PC-9 (cell line): ENCODE measurements around the gene KCNK2.

Experiments used
- EZH2 ChIP-seq: fragments of 200-600 bp; sonication (generic); IDR thresholded peaks from 2 replicates; pipeline ENCODE4 v1.8.0; 2017; ENCODE audit warnings: antibody characterized with exemption, low read depth
- TF ChIP-seq, protein P1 (sequence below): fragments of 200-600 bp; sonication (generic); conservative IDR thresholded peaks from 2 replicates; pipeline ENCODE4 v1.6.1; 2017; ENCODE audit warnings: mixed run types, antibody characterized with exemption, mild to moderate bottlenecking, moderate library complexity

DNA sequence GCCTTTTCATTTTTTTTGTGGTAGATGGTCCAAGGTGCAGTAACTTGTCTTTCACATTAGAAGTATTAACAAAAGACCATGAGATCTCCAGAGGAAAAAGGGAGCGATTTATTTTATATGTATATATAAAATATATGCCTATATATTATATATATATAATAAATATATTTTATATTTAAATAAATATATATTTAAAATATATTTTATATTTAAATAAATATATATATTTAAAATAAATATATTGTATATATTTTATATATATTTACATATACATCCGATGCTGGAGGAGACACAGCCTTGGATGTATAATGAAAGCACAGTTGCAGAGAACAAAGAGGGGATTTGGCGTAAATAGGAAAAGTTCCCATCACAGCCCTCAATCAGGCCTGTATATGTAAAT lies 182.1 kb downstream of the KCNK2 start:
- TF ChIP-seq, protein P1, sequence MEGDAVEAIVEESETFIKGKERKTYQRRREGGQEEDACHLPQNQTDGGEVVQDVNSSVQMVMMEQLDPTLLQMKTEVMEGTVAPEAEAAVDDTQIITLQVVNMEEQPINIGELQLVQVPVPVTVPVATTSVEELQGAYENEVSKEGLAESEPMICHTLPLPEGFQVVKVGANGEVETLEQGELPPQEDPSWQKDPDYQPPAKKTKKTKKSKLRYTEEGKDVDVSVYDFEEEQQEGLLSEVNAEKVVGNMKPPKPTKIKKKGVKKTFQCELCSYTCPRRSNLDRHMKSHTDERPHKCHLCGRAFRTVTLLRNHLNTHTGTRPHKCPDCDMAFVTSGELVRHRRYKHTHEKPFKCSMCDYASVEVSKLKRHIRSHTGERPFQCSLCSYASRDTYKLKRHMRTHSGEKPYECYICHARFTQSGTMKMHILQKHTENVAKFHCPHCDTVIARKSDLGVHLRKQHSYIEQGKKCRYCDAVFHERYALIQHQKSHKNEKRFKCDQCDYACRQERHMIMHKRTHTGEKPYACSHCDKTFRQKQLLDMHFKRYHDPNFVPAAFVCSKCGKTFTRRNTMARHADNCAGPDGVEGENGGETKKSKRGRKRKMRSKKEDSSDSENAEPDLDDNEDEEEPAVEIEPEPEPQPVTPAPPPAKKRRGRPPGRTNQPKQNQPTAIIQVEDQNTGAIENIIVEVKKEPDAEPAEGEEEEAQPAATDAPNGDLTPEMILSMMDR: no peak
- TF ChIP-seq EZH2: no peak
